OCI-M1 (cell line): ENCODE results near the gene STX12.
A peak's percentile ranks its signal among the peaks of the same experiment; 100 is the strongest.

Source experiments
- DNase-seq: peaks from one replicate; lab custom pipeline; 2025; lab: John Stamatoyannopoulos, UW

Gene STX12

DNA sequence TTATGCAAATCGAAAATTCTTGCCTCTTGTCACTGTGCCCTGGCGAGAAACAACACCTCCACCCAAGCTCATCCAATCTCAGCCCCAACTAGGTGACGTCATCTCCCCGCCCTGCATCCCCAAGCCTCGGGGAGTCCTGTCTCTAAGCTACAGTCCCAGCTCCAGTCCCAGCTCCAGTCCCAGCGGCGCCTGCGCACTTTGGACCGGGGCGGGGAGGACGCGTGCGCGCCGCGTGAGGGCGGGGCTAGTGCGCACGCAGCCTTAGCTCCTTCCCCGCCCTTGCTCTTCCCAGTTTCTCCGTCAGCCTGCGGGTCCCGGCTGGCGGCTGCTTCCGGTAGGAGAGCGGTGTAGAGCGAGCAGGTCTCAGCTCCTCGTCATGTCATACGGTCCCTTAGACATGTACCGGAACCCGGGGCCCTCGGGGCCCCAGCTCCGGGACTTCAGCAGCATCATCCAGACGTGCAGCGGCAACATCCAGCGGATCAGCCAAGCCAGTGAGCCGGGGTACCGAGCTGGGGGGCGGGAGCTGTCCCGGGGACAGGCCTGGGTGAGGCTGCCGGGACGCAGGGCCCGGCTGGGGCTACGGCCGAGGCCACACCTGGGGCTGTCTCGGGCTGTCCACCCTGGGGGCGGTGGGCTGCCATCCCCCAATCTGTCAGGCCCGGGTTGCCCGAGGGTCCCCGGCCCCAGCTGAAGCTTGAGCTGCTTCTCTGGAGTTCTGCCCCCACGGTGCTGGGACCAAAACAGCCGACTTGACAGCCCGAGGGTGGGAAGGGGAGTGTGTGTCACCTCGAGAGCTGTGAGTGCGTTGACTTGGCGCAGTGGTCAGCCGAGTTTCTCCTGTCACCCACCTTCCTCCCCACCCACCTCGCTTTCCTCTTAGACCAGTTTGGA, at the start of gene STX12:
TSS of gene STX12 (plus strand) at position 288 of the 894 bp plus-strand sequence. CDS start at position 377, 89 bp downstream.
- DNase-seq = peak; percentile 97

DNA sequence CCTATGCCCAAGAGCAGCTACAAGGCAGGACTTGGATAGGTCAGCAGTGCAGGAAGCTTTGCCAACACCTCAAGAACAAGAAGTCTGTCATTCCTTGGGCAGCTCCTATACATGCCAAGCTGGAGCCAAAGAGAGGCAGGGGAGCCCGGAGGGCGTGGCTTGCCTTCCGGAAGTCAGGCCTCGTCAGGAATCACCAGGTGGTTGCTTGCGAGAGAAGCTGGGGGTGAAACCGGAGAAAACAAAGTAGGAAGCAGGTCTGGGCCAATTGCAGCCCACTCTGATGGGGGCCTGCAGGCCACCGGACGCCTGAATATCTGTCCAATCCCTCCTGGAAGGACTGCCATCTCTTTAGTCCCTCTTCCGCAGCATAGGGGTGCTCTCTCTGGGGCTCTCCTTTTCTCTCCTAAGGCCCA, 48.1 kb upstream of the STX12 start:
- DNase-seq = no peak

DNA sequence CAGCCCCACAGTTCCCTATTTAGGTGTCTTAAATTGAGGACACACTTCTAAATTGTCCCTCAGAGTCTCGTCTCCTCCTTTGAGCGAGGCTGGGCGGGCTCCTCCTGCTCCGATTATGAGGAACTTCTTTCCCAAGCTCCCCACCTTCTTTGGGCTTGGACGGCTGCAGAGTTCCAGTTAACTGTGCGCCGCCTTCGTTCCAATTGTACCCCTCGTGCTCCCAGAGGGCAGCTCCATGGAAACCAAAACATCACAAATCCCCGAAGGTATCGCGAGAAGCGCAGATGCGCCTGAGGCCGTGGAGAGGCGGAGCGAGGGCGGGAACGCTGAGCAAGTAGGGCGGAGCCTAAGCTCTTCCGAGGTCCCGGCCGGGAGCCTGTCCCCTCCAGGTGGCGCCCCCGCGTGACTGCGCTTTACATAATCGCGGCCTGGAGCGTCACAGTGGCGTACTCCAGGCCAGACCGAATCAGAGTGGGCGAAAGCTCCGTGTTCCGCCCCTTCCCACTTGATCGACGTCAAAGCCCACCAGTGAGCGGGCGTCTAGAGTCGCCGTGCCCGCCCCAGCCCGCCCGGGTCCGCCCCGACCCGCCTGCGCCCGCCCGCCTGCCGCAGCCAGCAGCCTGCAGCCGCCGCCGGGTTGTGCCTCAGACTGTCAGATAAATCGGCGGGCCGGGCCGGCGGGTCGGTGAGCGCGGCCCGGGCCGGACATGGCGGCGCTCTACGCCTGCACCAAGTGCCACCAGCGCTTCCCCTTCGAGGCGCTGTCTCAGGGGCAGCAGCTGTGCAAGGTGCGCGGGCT, 47.4 kb upstream of the STX12 start, which contains the start of gene FAM76A:
TSS of gene FAM76A (plus strand) at position 588 of the 799 bp plus-strand sequence. CDS start at position 708, 120 bp downstream.
- DNase-seq = peak; percentile 100

DNA sequence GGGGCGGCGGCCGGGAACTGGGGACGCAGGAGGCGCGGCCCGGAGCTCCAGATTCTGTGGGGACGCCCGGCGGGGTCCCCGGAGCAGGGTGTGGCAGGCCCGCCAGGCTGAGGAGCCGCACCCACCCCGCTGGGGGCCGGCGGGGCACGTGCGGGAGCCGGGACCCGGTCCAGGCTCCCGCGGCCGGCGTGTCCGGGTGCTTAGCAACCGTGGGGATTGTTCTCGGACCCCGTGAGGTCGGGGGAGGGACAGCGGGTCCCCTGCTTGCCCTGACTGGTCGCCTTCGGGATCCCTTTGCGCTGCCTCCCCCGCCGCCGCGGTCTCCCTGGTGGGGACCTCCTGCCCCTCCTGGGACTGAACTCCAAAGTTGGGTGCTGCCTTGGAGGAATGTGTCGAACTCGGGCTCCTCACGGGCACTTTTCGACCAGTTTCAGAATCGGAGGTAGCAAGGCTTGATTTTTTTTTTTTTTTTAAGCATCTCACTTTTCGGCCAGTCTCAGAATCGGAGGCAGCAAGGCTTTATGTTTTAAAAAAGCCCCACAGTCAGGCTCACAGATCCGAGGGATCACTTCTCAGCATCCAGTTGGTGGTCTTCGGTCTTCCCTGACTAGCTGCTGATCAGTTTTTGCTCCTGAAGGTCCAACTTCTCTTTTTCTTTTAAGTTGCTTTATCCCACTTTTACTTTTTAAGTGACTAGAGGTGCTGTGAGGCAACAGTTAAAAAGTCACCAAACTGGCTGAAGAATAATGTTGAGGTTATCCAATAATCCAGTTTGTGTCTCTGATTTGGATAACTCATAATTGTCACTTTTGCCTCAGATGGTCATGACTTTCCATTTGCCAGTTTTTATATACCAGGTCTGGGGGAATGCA, 46.6 kb upstream of the STX12 start:
- peak; percentile 63 for DNase-seq

DNA sequence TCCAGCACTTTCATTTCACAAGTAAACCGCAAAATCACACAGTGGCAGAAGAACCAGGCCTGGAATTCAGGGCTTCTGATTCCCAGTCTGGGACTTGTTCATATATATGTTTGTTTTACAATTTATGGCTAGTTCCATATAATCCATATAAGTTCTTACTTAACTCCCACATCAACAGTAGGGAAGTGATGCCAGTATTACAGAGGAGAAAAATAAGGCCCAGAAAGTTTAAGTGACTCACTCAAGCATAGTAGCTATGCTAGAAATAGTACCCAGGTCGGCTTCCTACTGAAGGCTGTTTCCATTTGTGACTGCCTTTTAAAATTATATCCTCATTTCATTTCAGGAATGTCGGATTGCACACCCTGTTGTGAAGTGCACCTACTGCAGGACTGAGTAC, 45.9 kb upstream of the STX12 start:
- no peak for DNase-seq

DNA sequence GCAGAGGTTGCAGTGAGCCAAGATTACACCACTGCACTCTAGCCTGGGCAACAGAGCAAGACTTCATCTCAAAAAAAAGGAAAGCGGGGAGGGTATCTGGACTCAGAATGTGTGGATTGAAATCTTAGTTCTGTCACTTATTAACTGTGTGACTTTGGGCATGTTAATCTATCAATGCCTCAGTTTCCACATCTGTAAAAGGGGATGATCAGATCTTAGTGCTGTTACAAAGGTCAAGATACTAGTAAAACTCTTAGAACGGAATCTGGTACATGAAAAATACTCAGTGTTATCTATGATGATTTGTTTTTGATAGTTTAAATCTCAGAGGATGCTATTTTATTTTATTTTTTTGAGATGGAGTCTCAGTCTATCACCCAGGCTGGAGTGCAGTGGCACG, 36.8 kb upstream of the STX12 start:
- no peak for DNase-seq

DNA sequence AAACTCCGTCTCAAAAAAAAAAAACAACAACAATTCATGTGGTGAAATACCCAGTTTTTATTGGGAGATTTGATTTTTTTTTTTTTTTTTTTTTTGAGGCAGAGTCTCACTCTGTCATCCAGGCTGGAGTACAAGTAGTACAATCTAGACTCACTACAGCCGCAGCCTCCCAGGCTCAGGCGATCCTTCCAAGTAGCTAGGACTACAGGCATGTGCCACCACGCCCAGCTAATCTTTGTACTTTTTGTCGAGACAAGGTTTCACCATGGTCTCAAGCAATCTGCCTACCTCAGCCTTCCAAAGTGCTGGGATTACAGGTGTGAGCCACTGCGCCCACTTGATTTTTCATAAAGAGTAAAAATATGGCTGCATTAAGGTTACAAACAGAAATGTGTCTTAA, 31.9 kb upstream of the STX12 start:
- DNase-seq = no peak

DNA sequence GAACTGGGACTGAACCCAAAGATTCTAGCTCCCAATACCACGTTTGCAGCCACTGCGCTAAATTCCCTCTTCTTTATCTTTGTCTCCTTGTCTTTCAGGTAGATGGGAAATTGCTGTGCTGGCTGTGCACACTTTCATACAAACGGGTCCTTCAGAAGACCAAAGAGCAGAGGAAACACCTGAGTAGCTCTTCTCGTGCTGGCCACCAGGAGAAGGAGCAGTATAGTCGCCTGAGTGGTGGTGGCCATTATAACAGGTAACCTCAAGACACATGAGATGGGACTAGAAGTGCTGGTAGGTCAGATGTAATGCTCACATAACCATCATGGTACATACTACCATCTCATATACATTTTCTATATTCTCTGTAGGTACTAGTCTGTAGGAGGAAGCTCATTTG, 28.5 kb upstream of the STX12 start:
- no peak for DNase-seq

DNA sequence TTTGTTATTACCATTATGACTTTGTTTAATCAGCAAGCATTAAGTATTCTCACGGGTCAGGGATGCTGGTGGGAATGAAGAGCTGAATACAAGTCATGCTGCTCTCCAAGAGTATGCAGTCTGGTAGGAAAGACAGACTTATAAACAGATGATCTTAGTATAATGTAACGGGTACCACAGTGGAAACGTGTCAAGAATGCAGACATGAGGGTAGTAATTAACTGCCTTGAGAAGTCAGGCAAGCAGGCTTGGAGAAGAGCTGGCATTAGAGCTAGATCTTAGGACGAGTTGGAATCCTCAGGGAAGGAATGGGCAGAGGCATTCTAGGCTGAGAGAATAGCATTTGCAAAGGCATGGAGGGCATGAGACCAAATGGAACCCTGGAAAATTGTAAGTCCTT, 27.6 kb upstream of the STX12 start:
- DNase-seq = no peak

DNA sequence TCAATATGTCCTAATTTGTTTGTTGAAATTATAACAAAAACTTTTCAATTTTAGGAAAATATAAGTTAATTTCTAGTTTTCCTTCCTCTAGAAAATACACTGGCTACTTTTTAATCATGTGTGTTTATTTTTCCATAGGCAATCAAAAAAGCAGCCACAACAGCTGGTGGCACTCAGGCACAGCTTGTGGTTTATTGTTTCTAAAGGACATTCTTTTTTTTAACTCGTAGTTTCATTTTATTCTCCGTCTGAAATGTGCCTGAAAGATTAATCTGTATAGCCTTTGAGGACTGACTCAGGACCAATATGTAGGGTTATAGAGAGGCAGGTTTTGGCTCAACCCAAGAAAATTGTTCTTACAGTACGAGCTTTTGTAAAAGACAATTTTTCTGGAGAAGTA, 20.7 kb upstream of the STX12 start:
- DNase-seq = no peak

DNA sequence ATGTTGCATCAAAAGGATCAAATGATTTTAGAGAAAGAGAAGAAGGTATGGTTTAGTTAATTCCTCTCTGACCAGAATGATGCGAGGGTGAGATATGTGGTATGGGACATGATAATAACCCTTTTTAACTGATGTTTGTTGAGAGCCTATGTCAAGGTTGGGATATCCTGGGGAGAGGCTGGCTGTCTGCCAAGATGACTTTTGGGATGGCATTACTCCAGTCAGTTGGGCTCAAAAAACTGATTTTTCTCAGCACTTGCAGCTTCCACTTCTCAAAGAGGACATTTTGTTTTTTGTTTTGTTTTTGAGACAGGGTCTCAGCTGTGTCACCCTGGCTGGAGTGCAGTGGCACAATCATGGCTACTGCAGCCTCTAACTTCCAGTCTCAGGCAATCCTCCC, 17.7 kb upstream of the STX12 start:
- no peak for DNase-seq

DNA sequence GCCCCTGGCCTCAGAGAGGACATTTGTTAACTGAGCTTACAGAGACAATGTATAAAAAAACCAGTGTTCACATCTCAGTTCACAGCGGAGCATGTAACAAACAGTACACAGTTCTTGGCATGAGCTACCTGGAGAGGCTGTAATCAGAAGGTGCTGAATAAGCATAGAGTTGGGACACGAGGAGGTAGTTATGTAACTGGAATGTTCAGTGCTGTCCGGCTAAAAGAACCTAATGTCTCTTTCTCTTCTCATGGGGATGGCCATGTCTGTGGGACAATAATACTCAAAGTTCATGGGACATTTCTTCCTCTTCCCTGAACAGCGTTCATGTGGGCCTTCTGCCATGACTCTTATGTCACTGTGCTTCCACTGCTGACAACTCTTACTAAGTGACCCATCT, 17.2 kb upstream of the STX12 start:
- no peak for DNase-seq

DNA sequence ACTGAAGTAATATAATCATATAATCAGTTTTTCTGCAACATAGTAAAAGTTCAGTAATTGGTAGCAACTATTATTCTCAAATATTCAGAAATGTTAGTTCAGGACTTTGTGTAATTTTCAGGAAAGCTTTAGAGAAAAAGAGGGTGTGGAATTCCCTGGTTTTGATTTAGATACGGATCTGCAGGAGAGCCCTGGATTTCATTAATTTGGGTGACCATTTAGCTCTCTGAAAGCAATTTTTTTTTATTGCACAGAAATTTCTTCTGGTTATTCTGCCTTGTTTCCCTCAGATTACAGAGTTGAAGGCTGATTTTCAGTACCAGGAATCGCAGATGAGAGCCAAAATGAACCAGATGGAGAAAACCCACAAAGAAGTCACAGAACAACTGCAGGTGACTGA, 13.8 kb upstream of the STX12 start:
- DNase-seq = no peak

DNA sequence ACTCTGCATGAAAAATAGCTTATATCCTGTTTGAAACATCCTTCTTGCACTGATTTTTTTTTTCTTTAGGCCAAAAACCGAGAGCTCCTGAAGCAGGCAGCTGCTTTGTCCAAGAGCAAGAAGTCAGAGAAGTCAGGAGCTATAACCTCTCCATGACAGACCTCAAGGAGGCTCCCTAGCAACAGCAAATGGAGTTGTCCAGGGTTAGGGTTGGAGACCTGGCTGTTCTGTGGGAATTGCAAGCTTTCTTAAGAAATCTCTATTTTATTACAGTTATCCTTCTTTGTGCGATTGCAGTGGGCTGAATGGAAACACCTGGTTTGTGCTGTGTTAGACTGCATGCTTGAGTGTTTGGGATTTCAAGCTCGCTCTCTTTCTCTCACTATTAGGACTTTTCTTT, 12.6 kb upstream of the STX12 start:
- peak; percentile 7 for DNase-seq

DNA sequence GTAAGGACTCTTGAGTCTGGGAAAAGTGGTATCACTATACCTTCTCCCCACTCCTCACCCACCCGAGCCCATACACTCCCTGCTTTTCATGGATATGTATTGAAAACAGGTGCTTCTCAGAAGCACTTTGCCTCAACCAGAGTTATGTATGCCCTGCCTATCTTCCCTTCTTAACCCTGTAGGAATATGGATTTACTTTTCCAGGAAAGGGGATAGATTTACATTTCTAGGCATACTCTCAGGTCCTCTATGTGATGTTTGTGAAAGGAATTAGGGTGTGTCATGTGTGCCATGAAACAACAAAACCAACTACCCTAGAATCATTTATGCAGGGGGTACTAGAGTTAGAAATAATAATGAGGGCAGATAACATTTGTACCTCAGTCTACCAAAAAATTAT, 11.0 kb upstream of the STX12 start:
- DNase-seq = no peak

DNA sequence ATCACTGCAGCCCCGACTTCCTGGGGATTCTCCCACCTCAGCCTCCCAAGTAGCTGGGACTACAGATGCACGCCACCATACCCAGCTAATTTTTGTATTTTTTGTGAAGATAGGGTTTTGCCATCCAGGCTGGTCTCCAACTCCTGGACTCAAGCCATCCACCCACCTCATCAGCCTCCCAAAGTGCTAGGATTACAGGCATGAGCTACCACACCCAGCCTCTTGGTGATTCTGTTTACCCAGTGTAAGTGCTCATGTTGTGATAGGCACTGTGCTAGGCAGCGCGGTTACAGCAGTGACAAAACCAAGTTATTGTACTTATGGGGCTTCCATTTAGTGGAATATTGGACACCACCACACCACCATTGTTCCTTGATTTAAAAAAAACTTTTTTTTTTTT, 9.7 kb upstream of the STX12 start:
- no peak for DNase-seq

DNA sequence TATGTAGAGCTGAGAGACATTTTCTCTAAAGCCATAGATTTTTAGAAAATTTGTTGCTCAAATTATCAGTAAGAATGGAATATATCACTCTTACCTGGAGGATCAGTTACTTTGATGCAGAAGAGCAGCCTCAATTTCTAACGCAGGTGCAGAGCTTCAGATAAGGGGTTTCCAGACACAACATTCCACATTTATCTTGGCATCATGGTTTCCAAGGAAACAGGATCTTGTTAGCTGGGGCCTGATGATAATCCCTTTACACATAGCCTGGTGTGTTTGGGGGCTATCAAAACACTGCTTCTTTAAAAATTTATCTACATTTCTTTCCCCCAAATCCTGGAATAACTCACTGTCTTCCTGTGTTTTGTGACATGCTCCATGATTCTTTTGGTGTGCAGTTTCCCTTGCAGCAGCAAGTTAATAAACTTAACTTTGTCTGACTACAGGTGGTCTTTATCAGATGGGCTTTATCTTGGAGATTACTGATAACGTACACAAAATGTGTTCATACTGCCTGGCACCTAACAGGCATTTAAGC, 2.7 kb upstream of the STX12 start:
- no peak for DNase-seq

DNA sequence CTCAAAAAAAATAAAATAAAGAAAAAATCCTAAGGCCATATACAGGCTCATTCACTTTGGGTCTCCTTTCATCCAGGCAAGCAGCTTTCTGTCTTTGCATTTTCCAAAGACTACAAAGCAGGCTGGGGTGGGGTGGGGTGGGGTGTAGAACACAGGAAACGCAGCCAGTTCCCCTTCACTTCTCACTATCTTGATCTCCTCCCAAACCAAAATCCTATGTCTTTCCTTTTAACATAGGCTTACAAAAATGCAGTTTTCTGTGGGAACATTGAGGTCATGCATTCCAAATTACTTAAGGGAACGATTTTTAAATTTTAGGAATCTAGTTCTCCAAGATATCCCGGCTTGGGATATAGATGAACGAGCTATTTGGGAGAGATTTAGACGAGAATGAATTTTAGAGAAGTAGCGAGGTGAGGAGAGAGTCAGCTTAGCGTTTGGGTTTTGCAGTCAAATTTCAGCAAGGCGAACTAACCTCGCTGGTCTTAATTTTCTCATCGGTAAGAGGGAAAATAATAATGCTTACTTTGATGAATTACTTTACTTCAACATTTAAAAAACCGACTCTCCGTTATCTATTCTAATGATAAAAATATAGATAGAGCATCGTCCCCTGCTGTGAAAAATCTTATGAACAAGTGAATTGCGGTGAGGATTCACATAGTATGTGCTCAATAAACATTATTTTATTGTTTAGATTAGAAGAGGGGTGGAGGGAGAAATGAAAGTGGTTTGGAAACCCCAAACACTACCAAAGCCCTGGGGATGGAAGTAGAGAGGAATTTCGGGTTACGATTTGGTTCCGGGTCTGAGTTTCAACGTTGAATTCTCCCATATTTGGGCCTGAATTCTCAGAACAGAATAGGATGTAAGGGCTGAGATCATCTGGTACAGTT, 735 bp upstream of the STX12 start:
- no peak for DNase-seq

DNA sequence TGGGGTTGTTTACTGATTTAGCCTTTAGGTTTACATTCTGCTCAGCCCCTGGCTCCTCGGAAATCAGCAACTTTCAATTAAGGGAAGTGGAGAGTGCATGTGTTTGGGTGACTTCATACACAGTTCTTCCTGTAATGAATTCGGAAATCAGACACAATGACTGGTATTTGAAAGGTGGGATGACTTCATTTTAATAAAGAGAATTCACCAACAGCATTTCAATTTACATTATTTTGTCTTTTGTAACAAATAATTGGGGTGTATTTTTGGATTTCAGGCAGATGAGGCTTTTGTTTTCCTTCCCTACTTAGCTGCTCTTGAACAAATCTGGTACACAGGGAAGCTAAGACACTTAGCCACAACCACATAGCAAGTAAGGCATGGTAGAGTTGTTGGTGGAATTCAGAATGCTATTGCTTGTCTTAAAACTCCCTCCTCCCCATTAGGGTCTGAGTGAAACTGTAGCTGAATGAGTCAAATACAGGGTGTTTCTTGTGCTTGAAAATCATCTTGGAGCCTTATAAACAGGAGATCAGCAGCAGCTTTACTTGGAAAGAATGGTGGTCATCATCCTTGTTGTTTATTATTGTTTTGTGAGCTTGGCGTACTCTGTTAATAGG, 917 bp downstream of the STX12 start:
- DNase-seq = peak; percentile 63

DNA sequence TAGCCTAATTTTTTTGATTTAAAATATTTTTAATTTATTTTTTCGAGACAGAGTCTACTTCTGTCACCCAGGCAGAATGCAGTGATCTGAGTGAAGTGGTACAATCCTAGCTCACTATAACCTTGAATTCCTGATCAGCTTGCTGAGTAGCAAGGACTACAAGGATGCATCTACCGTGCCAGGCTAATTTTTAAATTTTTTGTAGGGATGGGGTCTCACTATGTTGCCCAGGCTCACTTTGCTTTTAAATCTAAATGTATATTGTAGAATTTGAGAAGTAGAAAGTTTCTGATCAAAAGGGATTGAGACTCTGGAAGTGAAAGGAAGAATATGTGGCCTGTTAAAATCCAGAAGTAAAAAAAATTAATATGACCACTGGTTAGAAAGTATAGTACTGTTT, 1.6 kb downstream of the STX12 start:
- DNase-seq = no peak
